Measurements from ENCODE around the gene AK1.

The AK1 gene

GRCh38 chr9:127869310-127870152 is 7.9 kb downstream of the AK1 start:
- DNase-seq (ENCODE audit: low read depth in 1 of 2, low spot score in 1 of 2), result peak; percentile 57 to 71

DNA sequence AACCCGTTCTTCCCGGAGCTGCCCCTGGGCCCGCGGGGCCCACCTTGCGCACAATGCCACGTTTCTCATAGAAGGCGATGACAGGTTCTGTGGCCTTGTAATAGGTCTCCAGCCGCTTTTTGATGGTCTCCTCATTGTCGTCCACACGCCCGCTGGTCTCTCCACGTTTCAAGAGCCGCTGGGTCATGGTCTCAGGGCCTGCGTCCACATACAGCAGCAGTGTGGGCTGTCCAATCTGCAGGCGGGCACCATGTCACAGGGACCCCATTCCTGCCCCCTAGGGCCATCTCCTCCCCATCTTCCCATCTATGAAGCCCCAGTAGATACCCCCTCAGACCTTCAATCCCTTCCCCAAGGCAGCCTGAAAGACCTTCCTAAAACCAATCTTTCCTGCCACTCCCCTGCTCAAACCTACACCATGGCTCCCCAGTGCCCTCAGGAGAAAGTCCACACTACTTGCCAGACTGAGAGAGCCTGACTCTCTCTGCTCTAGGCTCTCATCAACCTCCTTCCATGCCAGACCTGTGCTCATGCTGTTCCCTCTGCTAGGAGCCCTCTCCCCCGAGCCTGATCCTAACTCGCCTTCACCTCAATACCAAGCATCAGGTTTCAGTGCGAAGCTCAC is 9.1 kb downstream of the AK1 start:
- DNase-seq (ENCODE audit: low read depth in 1 of 2, low spot score in 1 of 2), result no peak

DNA sequence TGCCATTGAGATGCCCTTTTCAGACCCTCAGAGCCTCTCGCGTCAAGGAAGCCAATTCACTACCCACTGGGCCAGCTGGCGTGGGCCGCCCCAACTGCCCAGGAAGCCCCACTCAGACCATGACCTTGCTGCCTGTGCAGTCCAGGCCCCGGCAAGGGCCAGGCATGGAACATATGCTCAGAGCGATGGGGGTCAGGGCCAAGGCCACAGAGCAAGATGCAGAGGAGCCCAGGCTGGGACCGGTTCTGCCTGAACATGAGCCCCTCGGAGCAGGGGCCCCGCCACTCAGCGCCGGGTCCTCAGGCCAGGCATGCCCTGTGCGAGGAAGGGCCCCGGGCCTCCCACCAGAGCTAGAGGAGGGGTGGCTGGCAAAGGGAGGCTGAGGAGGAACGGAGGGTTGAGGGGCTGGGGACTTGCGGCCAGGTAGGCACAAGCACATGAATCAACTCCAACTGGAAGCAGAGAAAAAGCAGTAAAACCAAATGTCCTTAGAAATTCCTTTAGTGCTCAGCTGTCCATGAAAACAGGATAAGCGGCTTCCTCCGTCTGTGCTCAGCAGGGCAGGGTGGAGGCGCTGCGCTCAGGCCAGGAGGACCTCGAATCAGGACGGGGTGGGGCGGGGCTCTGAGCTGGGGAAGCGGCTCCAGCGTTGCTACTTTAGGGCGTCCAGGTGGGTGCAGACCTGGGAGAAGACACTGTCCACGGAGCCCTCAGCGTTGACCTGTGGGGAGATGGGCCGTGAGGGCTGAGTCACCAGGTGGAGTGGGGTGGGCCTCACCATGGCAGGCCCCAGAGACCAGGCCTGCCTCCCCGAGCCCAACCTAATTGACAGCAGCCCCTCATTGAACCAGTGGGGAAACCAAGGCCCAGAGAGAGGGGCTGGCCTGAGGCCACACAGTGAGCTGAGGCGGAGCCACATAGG is 9.9 kb downstream of the AK1 start:
- DNase-seq (ENCODE audit: low read depth in 1 of 2, low spot score in 1 of 2), result no peak

GRCh38 chr9:127866535-127866934 is 10.9 kb downstream of the AK1 start:
- no peak for DNase-seq (ENCODE audit: low read depth in 1 of 2, low spot score in 1 of 2)

DNA sequence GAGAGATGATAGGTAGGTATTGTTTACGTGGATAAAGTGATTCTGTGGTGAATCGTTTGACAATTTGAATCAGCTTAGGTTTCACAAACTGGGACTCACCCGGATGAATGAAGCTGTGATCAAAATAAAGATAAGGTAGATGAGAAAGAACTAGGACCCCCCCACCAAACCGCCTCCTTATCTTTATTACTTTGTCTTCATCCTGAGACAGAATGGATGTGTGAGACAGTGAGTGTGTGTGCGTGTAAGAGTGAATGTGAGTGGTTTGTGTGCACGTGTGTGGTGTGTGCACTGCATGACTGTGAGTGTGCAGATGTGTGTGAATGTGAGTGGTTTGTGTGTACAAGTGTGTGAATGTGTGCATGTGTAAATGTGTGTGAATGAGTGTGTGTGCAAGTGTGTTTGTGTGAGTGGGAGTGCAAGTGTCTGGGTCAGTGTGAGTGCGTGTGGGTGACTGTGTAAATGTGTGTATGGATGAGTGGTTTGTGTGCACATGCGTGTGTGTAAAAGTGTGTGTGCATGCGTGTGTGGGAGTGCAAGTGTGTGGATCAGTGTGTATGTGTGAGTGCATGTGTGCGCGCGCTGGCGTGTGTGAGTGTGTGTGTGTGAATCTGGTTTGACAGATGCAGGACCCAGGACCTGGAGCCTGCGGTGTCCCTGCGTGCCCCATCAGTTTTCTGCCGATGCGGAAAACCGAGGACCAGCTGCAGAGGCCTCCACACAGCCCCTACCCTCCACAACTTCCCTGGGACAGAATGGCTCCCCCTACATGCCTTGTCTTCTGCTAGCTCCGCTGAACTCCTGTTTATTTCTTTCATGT is 11.6 kb downstream of the AK1 start:
- no peak for DNase-seq (ENCODE audit: low read depth in 1 of 2, low spot score in 1 of 2)

GRCh38 chr9:127863191-127863621 is 14.3 kb downstream of the AK1 start:
- no peak for DNase-seq (ENCODE audit: low read depth in 1 of 2, low spot score in 1 of 2)

DNA sequence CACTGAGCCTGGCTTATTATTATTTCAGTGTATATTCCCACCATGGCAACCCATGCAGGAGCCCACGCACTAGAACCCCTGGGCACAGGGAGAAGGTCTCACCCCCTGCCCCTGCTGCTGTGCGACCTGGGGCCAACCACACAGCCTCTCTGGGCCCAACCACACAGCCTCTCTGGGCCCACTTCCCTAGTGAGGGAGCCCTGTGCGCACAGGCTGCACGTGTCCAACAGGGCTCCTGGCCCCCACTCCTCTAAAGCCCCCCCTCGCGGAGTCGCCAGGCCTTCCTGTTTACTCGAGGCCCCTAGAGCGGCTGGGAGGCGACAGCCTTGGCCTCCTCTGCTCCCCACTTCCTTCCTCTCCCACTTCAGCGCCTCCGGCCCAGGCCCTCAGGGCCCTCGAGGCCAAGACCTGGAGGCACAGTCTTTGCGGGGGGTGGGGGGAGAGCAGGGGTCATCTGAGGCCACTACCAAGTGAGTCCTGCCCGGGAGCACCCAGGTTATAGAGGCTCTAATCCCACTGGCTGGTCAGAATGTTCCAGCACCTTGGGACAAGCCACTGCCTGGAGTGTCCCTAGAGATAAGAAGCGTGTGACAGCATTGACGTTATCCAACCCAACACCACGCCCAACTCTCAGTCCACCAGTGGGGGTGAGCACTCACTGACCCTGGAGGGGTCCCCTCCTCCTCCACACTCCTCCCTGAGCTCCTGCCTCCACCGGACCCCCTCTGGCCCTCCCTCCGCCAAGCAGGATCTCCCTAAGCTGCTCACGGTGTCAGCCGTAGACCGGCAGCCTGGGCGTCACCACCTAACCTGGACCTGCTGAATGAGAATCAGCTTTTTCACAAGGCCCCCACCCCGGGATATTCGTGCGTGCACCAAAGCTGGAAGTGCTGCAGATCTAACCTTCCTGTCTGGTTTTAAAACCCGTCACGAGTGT is 15.1 kb downstream of the AK1 start:
- DNase-seq (ENCODE audit: low read depth in 1 of 2, low spot score in 1 of 2), result no peak

- no peak for DNase-seq (ENCODE audit: low read depth in 1 of 2, low spot score in 1 of 2)
These were observed 16.7 kb downstream of the AK1 start for GRCh38 chr9:127860779-127861178.

- DNase-seq (ENCODE audit: low read depth in 1 of 2, low spot score in 1 of 2), result no peak
These were observed 17.2 kb downstream of the AK1 start for GRCh38 chr9:127860260-127860659.

DNA sequence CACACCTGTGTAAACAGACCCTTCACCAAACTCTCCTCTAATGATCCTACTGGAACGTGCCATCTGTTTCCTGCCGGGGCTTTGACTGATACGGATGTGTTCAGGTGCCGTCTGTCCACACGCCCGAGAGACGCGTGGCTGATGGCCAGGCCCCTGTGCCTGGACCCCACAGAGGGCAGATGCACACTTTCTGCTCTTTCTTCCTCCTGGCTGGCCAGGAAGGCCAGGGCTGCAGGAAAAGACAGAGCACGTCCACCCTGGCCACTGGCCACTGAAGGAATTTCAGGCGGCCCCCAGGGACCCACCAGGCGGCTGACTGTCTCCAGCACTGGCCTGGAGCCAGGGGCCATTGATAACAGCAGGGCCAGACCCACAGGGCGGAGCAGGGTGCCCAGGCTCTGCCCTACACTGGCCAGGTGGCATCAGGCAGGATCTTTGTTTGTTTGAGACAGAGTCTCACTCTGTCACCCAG is 19.4 kb downstream of the AK1 start:
- no peak for DNase-seq (ENCODE audit: low read depth in 1 of 2, low spot score in 1 of 2)

- DNase-seq (ENCODE audit: low read depth in 1 of 2, low spot score in 1 of 2), result no peak
These were observed 20.2 kb downstream of the AK1 start for GRCh38 chr9:127857278-127857677.

DNA sequence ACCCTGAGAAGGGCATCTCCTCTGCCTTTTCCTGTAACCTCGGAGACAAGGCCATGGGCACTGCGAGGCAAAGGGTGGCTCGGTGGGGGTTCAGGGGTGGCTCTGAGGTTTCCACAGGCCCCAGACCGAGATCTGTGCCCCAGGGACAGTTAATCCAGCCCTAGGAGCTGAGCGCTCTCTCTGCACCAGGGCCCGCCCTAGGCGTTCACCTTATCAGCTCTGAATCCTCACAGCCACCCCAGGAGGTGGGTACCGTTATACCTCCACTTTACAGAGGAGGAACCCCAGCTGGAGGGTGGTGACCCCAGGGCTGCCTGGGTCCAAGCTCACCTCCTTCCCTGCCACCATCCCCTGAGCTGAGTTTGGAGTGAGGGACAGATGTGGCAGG is 20.8 kb downstream of the AK1 start:
- no peak for DNase-seq (ENCODE audit: low read depth in 1 of 2, low spot score in 1 of 2)

GRCh38 chr9:127856094-127856728 is 21.3 kb downstream of the AK1 start:
- no peak for DNase-seq (ENCODE audit: low read depth in 1 of 2, low spot score in 1 of 2)

GRCh38 chr9:127855522-127855921 is 22.0 kb downstream of the AK1 start:
- DNase-seq (ENCODE audit: low read depth in 1 of 2, low spot score in 1 of 2), result no peak

DNA sequence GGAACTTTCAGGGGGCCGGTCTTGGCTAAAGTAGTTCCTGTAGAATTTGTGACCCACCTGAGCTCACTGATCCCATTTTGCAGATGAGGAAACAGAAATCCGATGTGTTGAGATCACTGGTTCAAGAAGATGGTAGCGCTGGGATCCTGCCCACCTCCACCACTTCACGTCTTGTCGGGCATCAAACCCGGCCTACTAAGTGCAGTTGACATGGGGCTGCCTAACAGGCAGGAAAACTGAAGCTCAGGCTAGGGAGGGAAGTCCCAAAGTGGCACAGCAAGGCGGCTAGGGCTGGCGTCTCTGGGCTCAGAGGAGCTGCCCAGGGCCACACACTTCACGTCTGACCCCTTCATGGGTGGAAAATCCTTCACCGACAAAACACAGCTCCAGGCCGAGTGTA is 22.5 kb downstream of the AK1 start:
- no peak for DNase-seq (ENCODE audit: low read depth in 1 of 2, low spot score in 1 of 2)

GRCh38 chr9:127854184-127854806 is 23.2 kb downstream of the AK1 start, which contains the start of gene ENG:
TSS of gene ENG (minus strand) at chr9:127854658. CDS start at chr9:127854355, 303 bp downstream.
- no peak for DNase-seq (ENCODE audit: low read depth in 1 of 2, low spot score in 1 of 2)

GRCh38 chr9:127853312-127854183 is 23.9 kb downstream of the AK1 start:
- no peak for DNase-seq (ENCODE audit: low read depth in 1 of 2, low spot score in 1 of 2)

DNA sequence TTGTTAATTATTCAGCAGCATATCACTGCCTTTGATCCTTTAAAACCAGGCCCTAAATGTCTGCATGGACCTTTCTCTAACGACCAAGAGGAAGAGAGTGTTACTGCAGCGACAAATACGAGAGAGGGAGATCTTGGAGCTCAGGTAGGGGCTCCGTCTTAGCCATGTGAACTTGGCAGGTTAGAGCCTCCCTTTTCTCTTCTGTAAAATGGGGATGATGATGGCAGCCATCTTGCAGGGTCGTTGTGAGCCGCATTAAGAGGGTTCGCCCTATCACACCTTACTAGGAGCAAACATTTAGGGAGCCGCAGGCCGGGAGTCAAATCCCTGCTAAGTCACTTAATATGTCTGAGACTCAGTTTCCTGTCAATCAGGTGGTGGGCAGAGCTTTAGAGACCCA is 24.6 kb downstream of the AK1 start:
- DNase-seq (ENCODE audit: low read depth in 1 of 2, low spot score in 1 of 2), result no peak
